ENCODE data around the gene SERP2.

DNA sequence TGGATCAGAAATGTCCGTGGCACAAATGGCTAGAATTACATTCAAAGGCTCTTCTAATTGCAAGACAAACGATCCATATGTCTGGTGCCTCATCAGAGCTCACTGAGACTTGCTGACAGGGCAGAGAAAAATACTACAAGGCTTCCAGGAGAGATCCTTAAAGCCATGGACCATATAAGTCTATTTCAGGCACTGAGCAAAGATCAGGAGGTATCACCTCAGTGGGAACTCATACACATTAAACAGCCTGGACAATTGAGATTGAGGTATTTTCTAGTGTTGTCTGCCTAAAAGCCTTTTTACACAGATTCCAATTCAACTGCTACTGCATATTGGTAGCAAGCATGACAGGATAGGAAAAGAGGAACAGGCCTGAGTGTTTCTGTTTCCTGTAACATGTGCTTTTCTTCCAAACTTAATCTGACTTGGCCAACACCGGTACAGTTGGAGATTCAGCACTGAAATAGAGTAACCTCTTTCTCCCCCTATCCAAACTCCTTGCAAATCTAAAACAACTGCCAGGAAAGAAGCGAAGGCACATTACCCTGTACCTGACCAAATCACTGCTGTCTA, 65.9 kb downstream of the SERP2 start:
- TF ChIP-seq, protein P1, sequence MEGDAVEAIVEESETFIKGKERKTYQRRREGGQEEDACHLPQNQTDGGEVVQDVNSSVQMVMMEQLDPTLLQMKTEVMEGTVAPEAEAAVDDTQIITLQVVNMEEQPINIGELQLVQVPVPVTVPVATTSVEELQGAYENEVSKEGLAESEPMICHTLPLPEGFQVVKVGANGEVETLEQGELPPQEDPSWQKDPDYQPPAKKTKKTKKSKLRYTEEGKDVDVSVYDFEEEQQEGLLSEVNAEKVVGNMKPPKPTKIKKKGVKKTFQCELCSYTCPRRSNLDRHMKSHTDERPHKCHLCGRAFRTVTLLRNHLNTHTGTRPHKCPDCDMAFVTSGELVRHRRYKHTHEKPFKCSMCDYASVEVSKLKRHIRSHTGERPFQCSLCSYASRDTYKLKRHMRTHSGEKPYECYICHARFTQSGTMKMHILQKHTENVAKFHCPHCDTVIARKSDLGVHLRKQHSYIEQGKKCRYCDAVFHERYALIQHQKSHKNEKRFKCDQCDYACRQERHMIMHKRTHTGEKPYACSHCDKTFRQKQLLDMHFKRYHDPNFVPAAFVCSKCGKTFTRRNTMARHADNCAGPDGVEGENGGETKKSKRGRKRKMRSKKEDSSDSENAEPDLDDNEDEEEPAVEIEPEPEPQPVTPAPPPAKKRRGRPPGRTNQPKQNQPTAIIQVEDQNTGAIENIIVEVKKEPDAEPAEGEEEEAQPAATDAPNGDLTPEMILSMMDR (IDR thresholded peaks at IDR 0.05): no peak
- no peak for TF ChIP-seq POLR2AphosphoS5 (IDR thresholded peaks at IDR 0.05)
- TF ChIP-seq POLR2A (IDR thresholded peaks at IDR 0.05): no peak
- TF ChIP-seq EP300 (IDR thresholded peaks at IDR 0.05): no peak
